ENCODE results near the gene NOTCH1. TPM values are rescaled to one million over a fixed set of nuclear protein-coding genes. Genes with fewer than 3 reads are reported as not detected.

The NOTCH1 gene
- total and polyA plus RNA-seq, 2 of the 13 experiments (the other 11 are each of a cell fraction or from before 2014, with no cell fraction given): 0.09 to 0.35 TPM

DNA sequence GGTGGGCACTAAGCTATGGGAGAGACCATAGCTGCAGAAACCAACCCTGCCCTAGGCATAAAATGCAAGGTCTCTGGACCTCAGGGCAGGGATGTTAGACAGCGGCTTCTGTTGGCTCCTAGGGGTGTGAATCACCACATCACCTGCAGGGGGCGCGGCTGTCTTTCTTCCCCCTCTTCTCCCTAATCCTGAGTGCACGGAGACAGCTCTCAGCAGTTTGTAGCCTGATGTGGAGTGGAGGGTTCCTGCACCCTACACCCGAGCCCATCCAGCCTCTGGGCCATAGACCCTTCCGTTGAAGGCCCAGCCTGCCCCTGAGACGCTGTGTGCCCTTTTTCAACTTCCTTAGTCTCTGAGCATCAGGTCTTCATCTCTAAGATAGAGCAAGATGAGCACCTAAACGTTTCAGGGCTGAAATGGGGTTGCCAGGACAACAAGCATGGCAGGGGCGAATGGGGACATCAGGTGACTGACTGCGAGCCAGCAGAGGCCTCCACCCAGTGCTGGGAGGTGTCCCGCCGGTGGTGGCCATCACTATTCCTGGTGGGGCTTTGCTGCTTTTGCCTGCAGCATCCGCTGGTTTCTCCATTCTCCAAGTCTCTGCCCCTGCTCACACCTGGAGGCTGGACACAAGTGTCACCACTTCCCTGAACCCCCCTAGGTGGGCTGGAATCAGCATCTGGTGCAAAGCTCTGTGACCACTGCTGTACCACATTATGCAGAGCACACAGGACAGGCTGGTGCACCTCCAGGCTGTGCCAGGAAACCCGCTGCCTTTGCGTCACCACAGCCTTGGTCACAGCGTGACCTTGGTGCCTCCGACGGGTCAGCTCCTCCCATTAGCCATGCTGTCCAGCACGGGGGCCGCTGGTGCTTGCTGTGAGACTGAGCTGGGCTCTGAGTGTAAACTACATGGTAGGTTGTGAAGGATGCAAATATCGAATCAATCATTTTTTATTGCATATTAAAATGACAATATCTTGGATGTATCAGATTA is 60.5 kb downstream of the NOTCH1 start (continued):
- no peak for TF ChIP-seq ZNF724P (CRISPR knock-in tag; IDR thresholded peaks at IDR 0.05; ENCODE audit: borderline replicate concordance)
- TF ChIP-seq, protein P1, sequence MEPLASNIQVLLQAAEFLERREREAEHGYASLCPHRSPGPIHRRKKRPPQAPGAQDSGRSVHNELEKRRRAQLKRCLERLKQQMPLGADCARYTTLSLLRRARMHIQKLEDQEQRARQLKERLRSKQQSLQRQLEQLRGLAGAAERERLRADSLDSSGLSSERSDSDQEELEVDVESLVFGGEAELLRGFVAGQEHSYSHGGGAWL (CRISPR knock-in tag; IDR thresholded peaks at IDR 0.05): 0 out of 2 replicates have a peak, but pooled peaks have one; percentile 2
- TF ChIP-seq MXI1 (IDR thresholded peaks at IDR 0.05; ENCODE audit: borderline replicate concordance, low read depth, low read length): peak; percentile 59; the same call in 1 of the 3 replicates
- no peak for TF ChIP-seq ZNF224 (CRISPR knock-in tag; IDR thresholded peaks at IDR 0.05)
- TF ChIP-seq ZNF773 (CRISPR knock-in tag; IDR thresholded peaks at IDR 0.05; ENCODE audit: borderline replicate concordance): no peak
- peak; percentile 46 for TF ChIP-seq FOSL2 (CRISPR knock-in tag; IDR thresholded peaks at IDR 0.05)
- TF ChIP-seq HDAC1 (CRISPR knock-in tag; IDR thresholded peaks at IDR 0.05): peak; percentile 49; the same call in 1 of the 2 replicates
- TF ChIP-seq SAP130 (CRISPR knock-in tag; IDR thresholded peaks at IDR 0.05; ENCODE audit: low read depth): peak; percentile 78
- TF ChIP-seq, protein P2, sequence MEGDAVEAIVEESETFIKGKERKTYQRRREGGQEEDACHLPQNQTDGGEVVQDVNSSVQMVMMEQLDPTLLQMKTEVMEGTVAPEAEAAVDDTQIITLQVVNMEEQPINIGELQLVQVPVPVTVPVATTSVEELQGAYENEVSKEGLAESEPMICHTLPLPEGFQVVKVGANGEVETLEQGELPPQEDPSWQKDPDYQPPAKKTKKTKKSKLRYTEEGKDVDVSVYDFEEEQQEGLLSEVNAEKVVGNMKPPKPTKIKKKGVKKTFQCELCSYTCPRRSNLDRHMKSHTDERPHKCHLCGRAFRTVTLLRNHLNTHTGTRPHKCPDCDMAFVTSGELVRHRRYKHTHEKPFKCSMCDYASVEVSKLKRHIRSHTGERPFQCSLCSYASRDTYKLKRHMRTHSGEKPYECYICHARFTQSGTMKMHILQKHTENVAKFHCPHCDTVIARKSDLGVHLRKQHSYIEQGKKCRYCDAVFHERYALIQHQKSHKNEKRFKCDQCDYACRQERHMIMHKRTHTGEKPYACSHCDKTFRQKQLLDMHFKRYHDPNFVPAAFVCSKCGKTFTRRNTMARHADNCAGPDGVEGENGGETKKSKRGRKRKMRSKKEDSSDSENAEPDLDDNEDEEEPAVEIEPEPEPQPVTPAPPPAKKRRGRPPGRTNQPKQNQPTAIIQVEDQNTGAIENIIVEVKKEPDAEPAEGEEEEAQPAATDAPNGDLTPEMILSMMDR (CRISPR knock-in tag; IDR thresholded peaks at IDR 0.05): peak; percentile 92
- TF ChIP-seq ZNF761 (CRISPR knock-in tag; conservative IDR thresholded peaks at IDR 0.05): 0 out of 2 replicates have a peak, but pooled peaks have one; percentile 54
- TF ChIP-seq ZNF563 (CRISPR knock-in tag; IDR thresholded peaks at IDR 0.05): 0 out of 2 replicates have a peak, but pooled peaks have one; percentile 29
- no peak for TF ChIP-seq PHF21A (CRISPR knock-in tag; IDR thresholded peaks at IDR 0.05)
- TF ChIP-seq, protein P3, sequence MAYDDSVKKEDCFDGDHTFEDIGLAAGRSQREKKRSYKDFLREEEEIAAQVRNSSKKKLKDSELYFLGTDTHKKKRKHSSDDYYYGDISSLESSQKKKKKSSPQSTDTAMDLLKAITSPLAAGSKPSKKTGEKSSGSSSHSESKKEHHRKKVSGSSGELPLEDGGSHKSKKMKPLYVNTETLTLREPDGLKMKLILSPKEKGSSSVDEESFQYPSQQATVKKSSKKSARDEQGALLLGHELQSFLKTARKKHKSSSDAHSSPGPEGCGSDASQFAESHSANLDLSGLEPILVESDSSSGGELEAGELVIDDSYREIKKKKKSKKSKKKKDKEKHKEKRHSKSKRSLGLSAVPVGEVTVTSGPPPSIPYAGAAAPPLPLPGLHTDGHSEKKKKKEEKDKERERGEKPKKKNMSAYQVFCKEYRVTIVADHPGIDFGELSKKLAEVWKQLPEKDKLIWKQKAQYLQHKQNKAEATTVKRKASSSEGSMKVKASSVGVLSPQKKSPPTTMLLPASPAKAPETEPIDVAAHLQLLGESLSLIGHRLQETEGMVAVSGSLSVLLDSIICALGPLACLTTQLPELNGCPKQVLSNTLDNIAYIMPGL (CRISPR knock-in tag; IDR thresholded peaks at IDR 0.05; ENCODE audit: borderline replicate concordance in 1 of 2, low read depth in 1 of 2): peak in 1 of 2 experiments; percentile 45; a peak in 2 of 4 replicates
- TF ChIP-seq ZNF260 (CRISPR knock-in tag; IDR thresholded peaks at IDR 0.05; ENCODE audit: borderline replicate concordance, low read depth): no peak
- TF ChIP-seq CEBPB (IDR thresholded peaks at IDR 0.05; ENCODE audit: borderline replicate concordance, low read depth, low read length): peak; percentile 67; the same call in 1 of the 2 replicates
- peak; percentile 76 for TF ChIP-seq STAG1 (CRISPR knock-in tag; IDR thresholded peaks at IDR 0.05)
- peak; percentile 40; the same call in 1 of the 2 replicates for TF ChIP-seq EED (CRISPR knock-in tag; IDR thresholded peaks at IDR 0.05)
- no peak for TF ChIP-seq FLYWCH1 (CRISPR knock-in tag; IDR thresholded peaks at IDR 0.05)
- 0 out of 2 replicates have a peak, but pooled peaks have one; percentile 27 for TF ChIP-seq SPEN (CRISPR knock-in tag; IDR thresholded peaks at IDR 0.05; ENCODE audit: low read depth)
- TF ChIP-seq, protein P4, sequence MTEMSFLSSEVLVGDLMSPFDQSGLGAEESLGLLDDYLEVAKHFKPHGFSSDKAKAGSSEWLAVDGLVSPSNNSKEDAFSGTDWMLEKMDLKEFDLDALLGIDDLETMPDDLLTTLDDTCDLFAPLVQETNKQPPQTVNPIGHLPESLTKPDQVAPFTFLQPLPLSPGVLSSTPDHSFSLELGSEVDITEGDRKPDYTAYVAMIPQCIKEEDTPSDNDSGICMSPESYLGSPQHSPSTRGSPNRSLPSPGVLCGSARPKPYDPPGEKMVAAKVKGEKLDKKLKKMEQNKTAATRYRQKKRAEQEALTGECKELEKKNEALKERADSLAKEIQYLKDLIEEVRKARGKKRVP (CRISPR knock-in tag; IDR thresholded peaks at IDR 0.05): peak in 1 of 2 experiments; percentile 36; a peak in 1 of 4 replicates
- TF ChIP-seq, protein P5, sequence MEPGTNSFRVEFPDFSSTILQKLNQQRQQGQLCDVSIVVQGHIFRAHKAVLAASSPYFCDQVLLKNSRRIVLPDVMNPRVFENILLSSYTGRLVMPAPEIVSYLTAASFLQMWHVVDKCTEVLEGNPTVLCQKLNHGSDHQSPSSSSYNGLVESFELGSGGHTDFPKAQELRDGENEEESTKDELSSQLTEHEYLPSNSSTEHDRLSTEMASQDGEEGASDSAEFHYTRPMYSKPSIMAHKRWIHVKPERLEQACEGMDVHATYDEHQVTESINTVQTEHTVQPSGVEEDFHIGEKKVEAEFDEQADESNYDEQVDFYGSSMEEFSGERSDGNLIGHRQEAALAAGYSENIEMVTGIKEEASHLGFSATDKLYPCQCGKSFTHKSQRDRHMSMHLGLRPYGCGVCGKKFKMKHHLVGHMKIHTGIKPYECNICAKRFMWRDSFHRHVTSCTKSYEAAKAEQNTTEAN (CRISPR knock-in tag; conservative IDR thresholded peaks at IDR 0.05): 0 out of 2 replicates have a peak, but pooled peaks have one; percentile 31
- TF ChIP-seq SP5 (CRISPR knock-in tag; IDR thresholded peaks at IDR 0.05; ENCODE audit: borderline replicate concordance, low read depth): peak; percentile 81
